Inferior parietal cortex (tissue), 1 donor: ENCODE measurements around the gene ELF5.

Experiments used
- DNase-seq: peaks from one replicate; pipeline ENCODE4 v3.0.0-alpha.2; 2016; ENCODE audit errors: extremely low spot score

ELF5 gene

GRCh38 chr11:34513682-34514449 lies at the start of gene ELF5:
ELF5 (minus strand) TSS chr11:34513794; CDS start chr11:34505749, 8,045 bp downstream.
- no peak for DNase-seq

DNA sequence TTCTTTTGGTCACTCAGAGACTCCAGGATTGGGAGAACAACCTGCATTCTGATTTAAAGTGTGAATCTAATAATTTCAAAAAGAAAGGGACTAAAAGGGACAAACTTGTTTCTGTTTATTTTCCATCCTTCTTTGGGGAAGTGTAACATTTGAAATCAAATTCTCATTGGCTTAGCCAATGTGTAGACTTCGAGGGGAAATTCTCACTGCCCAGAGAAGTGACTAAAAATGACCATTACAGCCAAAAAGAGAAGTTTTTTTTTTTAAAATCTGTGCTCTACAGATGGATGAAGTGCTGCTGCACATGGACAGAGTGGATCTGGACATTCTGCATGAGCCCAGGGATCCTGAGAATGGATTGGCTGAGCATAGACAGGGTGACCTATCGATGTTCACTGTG lies 49.4 kb upstream of the ELF5 start:
- no peak for DNase-seq

- no peak for DNase-seq
Observed at GRCh38 chr11:34560511-34560910, 46.9 kb upstream of the ELF5 start.

DNA sequence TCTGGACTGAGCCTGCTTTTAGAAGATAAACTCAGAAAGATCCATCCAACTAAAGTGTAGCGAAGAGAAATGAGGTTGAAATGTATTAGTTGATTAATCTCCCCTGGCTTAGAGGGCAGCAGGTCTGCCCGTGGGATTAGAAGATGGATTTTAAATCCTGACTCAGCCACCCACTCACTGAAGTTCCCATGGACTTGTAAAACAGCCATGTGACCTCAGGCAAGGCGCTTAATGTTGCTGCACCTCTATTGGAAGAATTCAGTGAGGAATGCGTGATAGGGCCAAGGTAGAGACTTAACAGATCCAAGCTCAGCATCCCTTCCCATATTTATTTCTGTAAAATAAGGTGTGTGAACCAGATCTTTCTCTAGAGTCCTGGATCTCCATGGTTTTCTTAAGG lies 45.1 kb upstream of the ELF5 start:
- DNase-seq, result no peak

DNA sequence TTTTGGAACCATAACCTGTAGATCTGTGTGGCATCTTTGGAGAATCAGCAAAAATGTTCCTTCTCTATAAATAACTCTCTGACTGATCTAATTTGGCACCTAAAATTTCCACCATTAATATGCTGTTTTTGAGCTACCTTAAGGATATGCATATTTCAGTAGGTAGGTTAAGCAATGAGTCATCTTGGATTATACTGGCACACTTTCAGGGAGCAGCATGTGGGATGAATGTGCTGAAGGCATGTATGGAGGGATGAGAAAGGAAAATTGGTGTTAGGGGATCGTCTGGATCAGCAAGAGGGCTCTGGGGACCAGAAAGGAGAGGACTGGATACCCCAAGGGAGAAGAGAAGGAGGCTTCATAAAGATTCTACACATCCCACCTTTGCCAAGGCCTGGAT lies 44.6 kb upstream of the ELF5 start:
- no peak for DNase-seq

- no peak for DNase-seq
Observed at GRCh38 chr11:34552270-34552669, 38.7 kb upstream of the ELF5 start.

DNA sequence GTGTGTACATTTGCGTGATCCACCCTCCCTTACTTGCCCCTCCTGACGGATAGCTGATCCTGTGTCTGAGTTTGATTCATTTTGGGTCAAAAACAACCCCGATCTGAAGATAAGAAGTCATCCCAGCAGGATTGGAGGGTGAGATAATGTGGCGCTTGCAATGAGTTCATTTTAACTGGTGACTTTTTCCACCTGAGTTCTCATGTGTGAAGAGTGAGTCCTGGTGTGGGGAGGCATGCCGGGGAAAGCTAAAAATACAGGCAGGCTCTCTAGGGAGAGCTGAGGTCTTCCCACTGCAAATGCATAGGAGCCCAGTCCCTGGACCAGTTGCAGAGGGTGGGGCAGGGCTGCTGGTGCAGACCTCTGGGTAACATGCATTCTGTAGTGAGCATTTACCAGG lies 35.7 kb upstream of the ELF5 start:
- DNase-seq, result no peak

GRCh38 chr11:34548278-34548677 lies 34.7 kb upstream of the ELF5 start:
- DNase-seq, result no peak

GRCh38 chr11:34546511-34547209 lies 33.1 kb upstream of the ELF5 start:
- DNase-seq, result peak; percentile 82

DNA sequence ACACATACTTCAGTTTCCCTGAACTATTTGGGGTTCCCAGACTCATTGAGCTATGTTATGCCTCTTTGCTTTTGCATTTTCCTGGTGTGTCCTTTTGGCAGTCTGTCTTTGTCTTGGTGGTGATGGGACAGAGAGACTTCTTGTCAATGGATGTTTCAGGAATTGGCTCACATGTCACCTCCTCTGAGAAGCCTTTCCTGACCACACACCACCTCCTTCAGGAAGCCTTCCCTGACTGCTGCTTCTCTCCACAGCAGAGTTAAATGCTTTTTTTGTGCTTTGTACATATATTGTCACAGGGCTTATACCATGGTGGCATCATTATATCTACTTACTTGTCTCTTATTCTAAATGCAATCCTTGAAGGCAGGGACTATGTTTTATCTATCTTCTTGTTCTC lies 28.5 kb upstream of the ELF5 start:
- no peak for DNase-seq

DNA sequence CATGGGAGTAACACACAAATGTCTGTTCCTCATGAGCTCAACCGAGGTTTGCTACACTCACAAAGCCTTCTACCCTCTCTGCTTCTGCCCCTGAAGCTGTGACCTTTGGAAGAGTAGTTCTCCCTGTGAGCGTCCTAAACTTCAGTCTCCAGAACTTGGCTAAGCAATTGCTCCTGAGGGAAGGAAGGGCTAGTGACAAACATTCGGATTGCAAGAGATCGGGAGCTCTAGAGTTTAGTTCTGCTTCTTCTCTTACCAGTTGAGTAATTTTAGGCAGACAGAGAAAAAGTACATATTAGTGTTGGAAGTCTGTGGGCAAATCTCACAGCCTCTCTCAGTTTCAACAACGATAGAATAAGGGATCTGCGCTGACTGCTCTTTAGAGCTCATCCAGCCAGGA lies 27.3 kb upstream of the ELF5 start:
- no peak for DNase-seq

DNA sequence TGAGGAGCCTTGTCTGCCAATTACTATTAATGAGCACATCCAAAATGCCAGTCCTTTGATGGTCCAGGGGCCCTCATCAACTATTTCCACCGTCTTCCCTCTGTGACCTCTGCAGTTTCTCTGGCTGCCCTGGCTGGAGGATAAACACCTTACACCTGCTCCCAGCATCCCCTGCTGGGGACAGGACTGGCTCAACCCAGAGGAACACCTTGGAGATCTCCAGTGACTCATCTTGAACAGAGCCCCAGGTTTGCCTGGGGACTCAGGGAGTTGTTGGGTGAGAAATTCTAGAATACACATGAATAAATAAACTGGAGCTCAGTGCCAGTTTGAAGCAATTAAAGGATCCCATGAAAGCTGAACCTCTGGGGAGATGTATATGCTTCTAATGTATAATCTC lies 24.0 kb upstream of the ELF5 start:
- DNase-seq, result no peak

- no peak for DNase-seq
Observed at GRCh38 chr11:34536056-34536455, 22.5 kb upstream of the ELF5 start.

- DNase-seq, result no peak
Observed at GRCh38 chr11:34534826-34535225, 21.2 kb upstream of the ELF5 start.

GRCh38 chr11:34531663-34532062 lies 18.1 kb upstream of the ELF5 start:
- DNase-seq, result no peak

DNA sequence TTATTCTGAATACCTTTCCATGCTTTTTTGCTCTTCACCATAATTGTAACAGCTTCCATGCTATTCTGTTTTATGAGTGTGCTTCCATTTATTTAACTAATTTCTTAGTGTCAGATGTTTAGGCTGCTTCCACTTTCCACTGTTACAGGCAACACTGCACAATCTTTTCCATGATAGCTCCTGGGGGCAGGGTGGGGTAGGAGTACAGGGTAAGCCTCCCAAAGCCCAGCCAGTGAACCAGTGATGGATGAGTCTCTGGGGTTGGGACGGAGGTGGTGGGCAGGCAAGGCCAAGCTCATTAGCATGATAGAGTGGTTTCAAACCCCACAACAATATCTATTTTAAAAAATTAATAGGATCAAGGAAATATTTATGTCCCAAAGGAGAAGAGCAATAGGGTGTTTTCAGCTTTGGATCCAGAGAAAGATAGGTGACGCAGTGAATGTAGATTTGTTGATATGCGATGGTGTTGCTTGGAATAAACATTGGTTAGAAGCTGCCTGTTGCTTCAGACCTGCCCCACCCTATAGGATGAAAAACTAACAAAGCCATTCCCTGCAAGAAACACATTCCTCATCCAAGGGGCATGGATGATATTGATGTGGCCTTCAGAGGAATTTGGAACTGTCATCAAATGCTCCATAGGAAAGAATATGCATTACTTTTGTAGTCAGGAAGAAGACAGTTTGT lies 17.1 kb upstream of the ELF5 start:
- DNase-seq, result no peak

DNA sequence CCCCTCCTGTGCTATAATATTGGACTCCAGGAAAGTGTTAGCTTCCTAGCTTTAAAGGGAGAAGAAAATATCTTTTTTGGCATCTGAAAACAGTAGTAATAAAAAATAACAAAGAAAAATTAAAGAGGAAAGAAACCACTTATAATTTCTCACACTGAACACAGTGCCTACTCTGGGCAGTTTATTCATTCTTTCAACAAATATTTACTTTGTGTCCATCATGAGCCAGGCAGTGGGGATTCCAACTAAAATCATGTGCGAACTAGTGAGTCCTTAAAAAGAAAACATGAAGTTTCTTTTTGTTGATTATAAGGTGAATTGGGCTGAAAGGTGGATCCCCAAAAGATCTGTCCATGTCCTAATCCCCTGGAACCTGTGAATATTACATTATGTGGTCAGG lies 16.0 kb upstream of the ELF5 start:
- DNase-seq, result no peak

- DNase-seq, result no peak
Observed at GRCh38 chr11:34528072-34528471, 14.5 kb upstream of the ELF5 start.

GRCh38 chr11:34525888-34526657 lies 12.5 kb upstream of the ELF5 start:
- DNase-seq, result no peak

- DNase-seq, result no peak
Observed at GRCh38 chr11:34525098-34525497, 11.5 kb upstream of the ELF5 start.

DNA sequence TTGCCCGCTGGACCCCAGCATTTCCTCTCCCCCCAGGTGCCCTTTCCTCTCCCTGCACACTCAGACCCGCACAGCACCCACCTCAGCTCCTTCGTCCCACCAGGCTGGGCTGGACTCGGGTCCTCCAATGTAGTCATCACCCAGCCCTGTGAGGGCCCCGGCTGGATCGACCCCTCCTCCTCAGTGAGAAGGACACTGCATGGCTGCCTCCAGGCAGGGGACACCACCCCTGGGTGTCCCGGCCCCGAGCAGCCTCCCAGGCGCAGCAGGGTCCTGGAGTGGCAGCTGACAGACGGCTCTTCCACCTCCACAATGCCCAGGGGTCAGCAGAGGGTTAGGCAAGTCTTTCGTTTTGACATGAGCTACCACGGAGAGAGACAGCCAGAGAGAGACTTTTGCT lies 11.1 kb upstream of the ELF5 start:
- no peak for DNase-seq

GRCh38 chr11:34523053-34523452 lies 9.5 kb upstream of the ELF5 start:
- no peak for DNase-seq
